Epithelial cell of proximal tubule (primary cell): ENCODE results near the gene PRKAG3. TPM values are rescaled to one million over a fixed set of nuclear protein-coding genes. Genes with fewer than 3 reads are reported as not detected.
"Not testable (repeated sequence)": the region's sequence is repeated elsewhere in the genome, so short reads cannot be mapped to it uniquely, and the experiment has no call there.

Experiments used
- DNase-seq: peaks from one replicate; pipeline ENCODE4 v3.0.0-alpha.2; 2011; ENCODE audit warnings: low read depth
- H3K4me3 ChIP-seq: 2 replicates; pipeline ENCODE4 v1.5.1; 2011; ENCODE audit warnings: low read depth, mild to moderate bottlenecking, low read length
- total RNA-seq: library from RNA; depleted of rRNA; stranded (reverse); fragments of >200 nt; gene quantifications from 2 replicates; pipeline ENCODE4 v1.2.3, GENCODE V29; 2015
- TF ChIP-seq, protein P1 (sequence below): conservative IDR thresholded peaks from 2 replicates; pipeline ENCODE4 v1.5.1; 2012; ENCODE audit warnings: low read depth, mild to moderate bottlenecking, low read length

PRKAG3 gene
- total RNA-seq, 1 donor from 2014 or later = not detected

DNA sequence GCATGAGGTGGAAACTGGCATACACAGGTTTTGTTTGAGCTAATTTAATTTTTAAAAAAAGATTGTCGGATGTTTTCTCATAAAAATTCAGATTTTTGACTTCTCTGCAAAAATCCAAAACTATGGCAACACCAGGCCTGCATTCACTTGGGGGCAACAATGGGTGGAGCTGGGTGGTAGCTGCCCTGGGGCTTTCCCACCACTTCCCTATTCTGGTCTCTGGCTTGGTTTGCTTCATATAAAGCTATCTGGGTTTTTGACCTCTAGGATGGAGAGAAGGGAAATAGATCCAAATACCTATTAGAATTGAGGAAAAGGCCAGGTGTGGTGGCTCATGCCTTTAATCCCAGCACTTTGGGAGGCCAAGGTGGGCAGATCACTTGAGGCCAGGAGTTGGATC is 55.1 kb downstream of the PRKAG3 start:
- H3K4me3 ChIP-seq = no peak overlapping the region
- DNase-seq = no peak
- TF ChIP-seq, protein P1, sequence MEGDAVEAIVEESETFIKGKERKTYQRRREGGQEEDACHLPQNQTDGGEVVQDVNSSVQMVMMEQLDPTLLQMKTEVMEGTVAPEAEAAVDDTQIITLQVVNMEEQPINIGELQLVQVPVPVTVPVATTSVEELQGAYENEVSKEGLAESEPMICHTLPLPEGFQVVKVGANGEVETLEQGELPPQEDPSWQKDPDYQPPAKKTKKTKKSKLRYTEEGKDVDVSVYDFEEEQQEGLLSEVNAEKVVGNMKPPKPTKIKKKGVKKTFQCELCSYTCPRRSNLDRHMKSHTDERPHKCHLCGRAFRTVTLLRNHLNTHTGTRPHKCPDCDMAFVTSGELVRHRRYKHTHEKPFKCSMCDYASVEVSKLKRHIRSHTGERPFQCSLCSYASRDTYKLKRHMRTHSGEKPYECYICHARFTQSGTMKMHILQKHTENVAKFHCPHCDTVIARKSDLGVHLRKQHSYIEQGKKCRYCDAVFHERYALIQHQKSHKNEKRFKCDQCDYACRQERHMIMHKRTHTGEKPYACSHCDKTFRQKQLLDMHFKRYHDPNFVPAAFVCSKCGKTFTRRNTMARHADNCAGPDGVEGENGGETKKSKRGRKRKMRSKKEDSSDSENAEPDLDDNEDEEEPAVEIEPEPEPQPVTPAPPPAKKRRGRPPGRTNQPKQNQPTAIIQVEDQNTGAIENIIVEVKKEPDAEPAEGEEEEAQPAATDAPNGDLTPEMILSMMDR = no peak

DNA sequence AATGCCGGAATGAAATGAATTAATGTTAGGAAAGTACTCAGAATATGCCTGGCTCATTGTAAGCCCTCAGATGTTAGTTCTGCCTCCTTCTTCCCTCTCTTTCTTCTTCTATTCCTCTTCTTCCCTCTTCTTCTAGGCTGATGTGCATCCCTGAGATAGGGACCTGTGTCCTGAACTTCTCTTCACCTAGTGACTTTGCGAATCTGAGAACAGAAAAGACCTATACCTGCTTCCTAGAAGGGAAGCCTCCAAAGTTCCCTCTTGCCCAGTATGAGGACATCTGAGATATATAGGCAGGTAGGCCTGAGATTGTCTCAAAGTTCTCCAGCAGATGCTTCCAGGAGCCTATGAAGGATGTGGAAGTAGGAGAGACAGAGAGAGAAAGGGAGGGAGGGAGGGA is 57.7 kb downstream of the PRKAG3 start:
- TF ChIP-seq, protein P1 = no peak
- DNase-seq = no peak
- no peak overlapping the region for H3K4me3 ChIP-seq

DNA sequence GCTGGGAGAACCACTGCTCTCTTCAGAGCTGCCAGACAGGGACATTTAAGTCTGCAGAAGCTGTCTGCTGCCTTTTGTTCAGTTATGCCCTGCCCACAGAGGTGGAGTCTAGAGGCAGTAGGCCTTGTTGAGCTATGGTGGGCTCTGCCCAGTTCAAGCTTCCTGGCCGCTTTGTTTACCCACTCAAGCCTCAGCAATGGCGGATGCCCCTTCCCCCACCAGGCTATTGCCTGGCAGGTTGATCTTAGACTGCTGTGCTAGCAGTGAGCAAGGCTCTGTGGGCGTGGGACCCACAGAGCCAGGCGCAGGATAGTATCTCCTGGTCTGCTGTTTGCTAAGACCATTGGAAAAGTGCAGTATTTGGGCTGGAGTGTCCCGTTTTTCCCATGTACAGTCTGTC is 58.8 kb downstream of the PRKAG3 start:
- H3K4me3 ChIP-seq, DNase-seq: not testable (repeated sequence)

Other genes starting within 250 kb of the PRKAG3 start
- gene PLCD4, start 223.9 kb downstream of the PRKAG3 start, total RNA-seq = 0.29 and 0.58 TPM in 2 replicates
- gene ZNF142, start 172.2 kb downstream of the PRKAG3 start, total RNA-seq = 16.0 and 17.6 TPM in 2 replicates
- gene BCS1L, start 172.1 kb downstream of the PRKAG3 start, total RNA-seq = 38.2 and 62.1 TPM in 2 replicates
- 23.1 and 32.6 TPM in 2 replicates for gene RNF25, start 159.8 kb downstream of the PRKAG3 start, total RNA-seq
- 9.7 and 16.0 TPM in 2 replicates for gene STK36, start 159.7 kb downstream of the PRKAG3 start, total RNA-seq
- 20.5 and 37.0 TPM in 2 replicates for gene TTLL4, start 121.0 kb downstream of the PRKAG3 start, total RNA-seq
- 28.6 and 49.0 TPM in 2 replicates for gene CYP27A1, start 49.7 kb downstream of the PRKAG3 start, total RNA-seq
- gene WNT6, start 28.0 kb upstream of the PRKAG3 start, total RNA-seq = not detected in 2 replicates
- 1.2 and 2.2 TPM in 2 replicates for gene WNT10A, start 49.0 kb upstream of the PRKAG3 start, total RNA-seq
- not detected in 2 replicates for gene CDK5R2, start 127.9 kb upstream of the PRKAG3 start, total RNA-seq
- gene FEV, start 153.4 kb upstream of the PRKAG3 start, total RNA-seq = not detected in 2 replicates
- not detected in 2 replicates for gene CRYBA2, start 161.6 kb upstream of the PRKAG3 start, total RNA-seq
- 1.1 TPM in 1 of 2 replicates, not detected in the other for gene CFAP65, start 209.7 kb upstream of the PRKAG3 start, total RNA-seq
- 0.29 TPM in 1 of 2 replicates, not detected in the other for gene IHH, start 229.1 kb upstream of the PRKAG3 start, total RNA-seq